ENCODE data around the gene DIRAS1. TPM values are rescaled to one million over a fixed set of nuclear protein-coding genes. Genes with fewer than 3 reads are reported as not detected.

Gene DIRAS1
- total RNA-seq, 1 experiment from 2014 or later = 25.0 TPM

DNA sequence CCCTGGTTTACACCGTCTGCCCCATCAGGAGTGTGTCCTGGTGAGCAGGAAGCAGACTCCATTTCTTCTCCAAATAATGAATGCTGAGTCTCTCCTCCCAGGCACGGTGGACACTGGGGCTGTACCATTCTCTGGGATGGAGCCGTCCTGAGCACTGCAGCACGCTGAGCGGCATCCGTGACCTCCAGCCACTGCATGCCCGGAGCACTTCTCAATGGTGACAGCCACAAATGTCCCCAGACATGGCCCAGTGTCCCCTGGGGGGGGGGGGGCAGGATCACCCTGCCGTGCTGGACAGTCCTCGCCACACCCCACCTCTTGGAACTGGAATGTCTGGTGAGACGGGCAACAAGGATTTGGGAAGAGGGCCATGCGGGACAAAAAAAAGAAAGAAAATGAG lies 56.1 kb downstream of the DIRAS1 start:
- ChIA-PET CTCF (no interaction called here), POLR2A (no interaction called here)
- no peak for ATAC-seq
- H3K27ac Mint-ChIP-seq = no peak overlapping the region
- H3K9me3 Mint-ChIP-seq = peaks cover 25% of the 10 kb centered on the region
- peaks cover 17% of the 10 kb centered on the region for H3K36me3 Mint-ChIP-seq
- 0 out of 2 replicates have a peak, but pooled peaks cover 3% of the 10 kb centered on the region for H3K4me1 Mint-ChIP-seq
- peaks cover 3% of the 10 kb centered on the region for H3K27me3 Mint-ChIP-seq (ENCODE audit: low read depth)
- DNase-seq (ENCODE audit: low spot score) = no peak
- TF ChIP-seq RELA (CRISPR knock-in tag; IDR thresholded peaks at IDR 0.05; ENCODE audit: borderline replicate concordance) = no peak
- TF ChIP-seq, protein P1, sequence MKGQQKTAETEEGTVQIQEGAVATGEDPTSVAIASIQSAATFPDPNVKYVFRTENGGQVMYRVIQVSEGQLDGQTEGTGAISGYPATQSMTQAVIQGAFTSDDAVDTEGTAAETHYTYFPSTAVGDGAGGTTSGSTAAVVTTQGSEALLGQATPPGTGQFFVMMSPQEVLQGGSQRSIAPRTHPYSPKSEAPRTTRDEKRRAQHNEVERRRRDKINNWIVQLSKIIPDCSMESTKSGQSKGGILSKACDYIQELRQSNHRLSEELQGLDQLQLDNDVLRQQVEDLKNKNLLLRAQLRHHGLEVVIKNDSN (CRISPR knock-in tag; IDR thresholded peaks at IDR 0.05) = no peak
- TF ChIP-seq, protein P2, sequence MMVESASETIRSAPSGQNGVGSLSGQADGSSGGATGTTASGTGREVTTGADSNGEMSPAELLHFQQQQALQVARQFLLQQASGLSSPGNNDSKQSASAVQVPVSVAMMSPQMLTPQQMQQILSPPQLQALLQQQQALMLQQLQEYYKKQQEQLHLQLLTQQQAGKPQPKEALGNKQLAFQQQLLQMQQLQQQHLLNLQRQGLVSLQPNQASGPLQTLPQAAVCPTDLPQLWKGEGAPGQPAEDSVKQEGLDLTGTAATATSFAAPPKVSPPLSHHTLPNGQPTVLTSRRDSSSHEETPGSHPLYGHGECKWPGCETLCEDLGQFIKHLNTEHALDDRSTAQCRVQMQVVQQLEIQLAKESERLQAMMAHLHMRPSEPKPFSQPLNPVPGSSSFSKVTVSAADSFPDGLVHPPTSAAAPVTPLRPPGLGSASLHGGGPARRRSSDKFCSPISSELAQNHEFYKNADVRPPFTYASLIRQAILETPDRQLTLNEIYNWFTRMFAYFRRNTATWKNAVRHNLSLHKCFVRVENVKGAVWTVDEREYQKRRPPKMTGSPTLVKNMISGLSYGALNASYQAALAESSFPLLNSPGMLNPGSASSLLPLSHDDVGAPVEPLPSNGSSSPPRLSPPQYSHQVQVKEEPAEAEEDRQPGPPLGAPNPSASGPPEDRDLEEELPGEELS (CRISPR knock-in tag; IDR thresholded peaks at IDR 0.05) = no peak
- TF ChIP-seq, protein P3, sequence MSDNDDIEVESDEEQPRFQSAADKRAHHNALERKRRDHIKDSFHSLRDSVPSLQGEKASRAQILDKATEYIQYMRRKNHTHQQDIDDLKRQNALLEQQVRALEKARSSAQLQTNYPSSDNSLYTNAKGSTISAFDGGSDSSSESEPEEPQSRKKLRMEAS (CRISPR knock-in tag; IDR thresholded peaks at IDR 0.05) = no peak
- TF ChIP-seq SOX15 (CRISPR knock-in tag; IDR thresholded peaks at IDR 0.05) = no peak
- no peak overlapping the region for H3K4me3 Mint-ChIP-seq

Other genes with a start within 250 kb of the DIRAS1 start
- gene GADD45B, start 245.2 kb downstream of the DIRAS1 start, total RNA-seq (2021) = 17.9 to 27.5 TPM (median 23.2 TPM) in 3 replicates
- 9.6 to 14.3 TPM (median 13.2 TPM) in 3 replicates for gene GNG7, start 18.7 kb downstream of the DIRAS1 start, total RNA-seq (2021)
- gene SLC39A3, start 18.6 kb upstream of the DIRAS1 start, total RNA-seq (2021) = 34.8 to 38.0 TPM (median 35.2 TPM) in 3 replicates
- 89.3 to 91.2 TPM (median 89.4 TPM) in 3 replicates for gene SGTA, start 61.9 kb upstream of the DIRAS1 start, total RNA-seq (2021)
- gene THOP1, start 64.1 kb upstream of the DIRAS1 start, total RNA-seq (2021) = 165 to 181 TPM (median 176 TPM) in 3 replicates
- 5.7 to 6.2 TPM (median 6.1 TPM) in 3 replicates for gene ZNF554, start 98.5 kb upstream of the DIRAS1 start, total RNA-seq (2021)
- gene ZNF555, start 120.1 kb upstream of the DIRAS1 start, total RNA-seq (2021) = 6.6 to 7.2 TPM (median 6.6 TPM) in 3 replicates
- gene ZNF556, start 146.0 kb upstream of the DIRAS1 start, total RNA-seq (2021) = 0.02 to 0.11 TPM in 2 of 3 replicates, not detected in the other
- 6.7 to 8.9 TPM (median 6.8 TPM) in 3 replicates for gene ZNF57, start 179.6 kb upstream of the DIRAS1 start, total RNA-seq (2021)
- gene ZNF77, start 223.6 kb upstream of the DIRAS1 start, total RNA-seq (2021) = 4.5 to 5.6 TPM (median 4.7 TPM) in 3 replicates

Data from WTC11 (cell line).